Vagina (tissue), 2 donors: ENCODE results near the gene SMIM17.

Experiments used
- POLR2AphosphoS5 ChIP-seq, 2 donors: sonication (generic); formaldehyde crosslinking; IDR thresholded peaks; one replicate each; pipeline ENCODE4 v1.9.0; 2017; ENCODE audit warnings: antibody characterized with exemption in 2 of 2, mild to moderate bottlenecking in 2 of 2, low read depth in 1 of 2; ENCODE audit not compliant: insufficient read depth in 1 of 2
- TF ChIP-seq, protein P1 (sequence below), 3 experiments: fragments of 450-650 bp in 2 of 3; fragments of 200-600 bp in 1 of 3; sonication (generic) in 1 of 3; IDR thresholded peaks; one replicate each; pipeline ENCODE4 v1.5.1; 2017 to 2019; ENCODE audit warnings: antibody characterized with exemption in 3 of 3, mild to moderate bottlenecking in 2 of 3, moderate library complexity in 2 of 3

DNA sequence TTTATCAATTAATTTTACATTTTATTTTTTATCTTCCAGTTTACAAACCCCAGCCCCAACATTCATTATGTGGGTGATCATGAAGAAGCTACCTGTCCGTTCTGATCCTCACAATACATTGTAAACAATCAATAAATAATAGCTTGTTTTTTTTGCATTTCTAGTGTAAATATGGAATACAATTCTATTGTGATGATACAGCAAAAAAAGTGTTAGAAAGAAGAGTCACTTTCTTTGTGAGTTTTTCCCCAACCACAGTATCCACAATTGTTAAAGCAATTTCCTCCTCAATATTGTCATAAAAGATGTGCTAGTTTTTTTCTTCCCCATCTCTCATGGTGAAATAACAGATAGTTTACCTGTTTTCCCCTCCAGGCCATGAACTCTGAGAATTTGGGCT is 58.9 kb downstream of the SMIM17 start:
- no peak for TF ChIP-seq POLR2AphosphoS5 (IDR thresholded peaks at IDR 0.05; ENCODE audit: insufficient read depth in 1 of 2, low read depth in 1 of 2)
- TF ChIP-seq, protein P1, sequence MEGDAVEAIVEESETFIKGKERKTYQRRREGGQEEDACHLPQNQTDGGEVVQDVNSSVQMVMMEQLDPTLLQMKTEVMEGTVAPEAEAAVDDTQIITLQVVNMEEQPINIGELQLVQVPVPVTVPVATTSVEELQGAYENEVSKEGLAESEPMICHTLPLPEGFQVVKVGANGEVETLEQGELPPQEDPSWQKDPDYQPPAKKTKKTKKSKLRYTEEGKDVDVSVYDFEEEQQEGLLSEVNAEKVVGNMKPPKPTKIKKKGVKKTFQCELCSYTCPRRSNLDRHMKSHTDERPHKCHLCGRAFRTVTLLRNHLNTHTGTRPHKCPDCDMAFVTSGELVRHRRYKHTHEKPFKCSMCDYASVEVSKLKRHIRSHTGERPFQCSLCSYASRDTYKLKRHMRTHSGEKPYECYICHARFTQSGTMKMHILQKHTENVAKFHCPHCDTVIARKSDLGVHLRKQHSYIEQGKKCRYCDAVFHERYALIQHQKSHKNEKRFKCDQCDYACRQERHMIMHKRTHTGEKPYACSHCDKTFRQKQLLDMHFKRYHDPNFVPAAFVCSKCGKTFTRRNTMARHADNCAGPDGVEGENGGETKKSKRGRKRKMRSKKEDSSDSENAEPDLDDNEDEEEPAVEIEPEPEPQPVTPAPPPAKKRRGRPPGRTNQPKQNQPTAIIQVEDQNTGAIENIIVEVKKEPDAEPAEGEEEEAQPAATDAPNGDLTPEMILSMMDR (IDR thresholded peaks at IDR 0.05), result no peak
